Tibial nerve (tissue), 4 donors: ENCODE measurements around the gene NOL12. TPM values are rescaled to one million over a fixed set of nuclear protein-coding genes. Genes with fewer than 3 reads are reported as not detected.
"Not testable (repeated sequence)": the region's sequence is repeated elsewhere in the genome, so short reads cannot be mapped to it uniquely, and the experiment has no call there.

Source experiments
- DNase-seq, 2 donors: peaks; one replicate each; pipeline ENCODE4 v3.0.0-alpha.2; 2019; ENCODE audit warnings: low spot score in 2 of 2
- H3K27ac ChIP-seq, 4 donors: fragments of 200-600 bp; sonication (generic) in 3 of 4; one replicate each; pipeline ENCODE4 v1.5.1; 2017 to 2019; ENCODE audit warnings: mild to moderate bottlenecking in 1 of 4
- H3K27me3 ChIP-seq, 2 donors: fragments of 200-600 bp; sonication (generic) in 1 of 2; one replicate each; pipeline versions ENCODE4 v1.5.1 to v1.6.0; 2017 to 2019
- H3K36me3 ChIP-seq, 3 donors: fragments of 200-600 bp; sonication (generic); one replicate each; pipeline ENCODE4 v1.5.1; 2018 to 2019
- H3K4me1 ChIP-seq, 4 donors: fragments of 200-600 bp; sonication (generic) in 3 of 4; one replicate each; pipeline ENCODE4 v1.5.1; 2017 to 2019
- H3K4me3 ChIP-seq, 4 donors: fragments of 200-600 bp; sonication (generic) in 3 of 4; one replicate each; pipeline ENCODE4 v1.5.1; 2017 to 2019; ENCODE audit warnings: mild to moderate bottlenecking in 1 of 4, moderate library complexity in 1 of 4
- H3K9me3 ChIP-seq, 4 donors: fragments of 200-600 bp; sonication (generic) in 3 of 4; one replicate each; pipeline ENCODE4 v1.5.1; 2017 to 2019
- CTCF ChIP-seq, 5 experiments: fragments of 200-600 bp in 3 of 5; fragments of 450-650 bp in 2 of 5; sonication (generic) in 3 of 5; IDR thresholded peaks; one replicate each; pipeline ENCODE4 v1.5.1; 2016 to 2019; ENCODE audit warnings: antibody characterized with exemption in 5 of 5, mild to moderate bottlenecking in 3 of 5, moderate library complexity in 2 of 5
- EP300 ChIP-seq, 2 donors: sonication (generic); formaldehyde crosslinking; IDR thresholded peaks; one replicate each; pipeline ENCODE4 v1.6.1; 2017; ENCODE audit warnings: antibody characterized with exemption in 2 of 2, mild to moderate bottlenecking in 1 of 2
- POLR2A ChIP-seq, 2 donors: fragments of 450-650 bp; IDR thresholded peaks; one replicate each; pipeline ENCODE4 v1.6.1; 2017; ENCODE audit warnings: antibody characterized with exemption in 2 of 2, mild to moderate bottlenecking in 2 of 2, moderate library complexity in 2 of 2
- WGBS, 2 donors: methylation state at CpG; one replicate each; pipeline ENCODE4 v1.1.5; 2018; 5-methylcytosine and 5-hydroxymethylcytosine counted together
- total RNA-seq, 4 donors: library from RNA; depleted of rRNA; stranded (reverse); fragments of >200 nt; gene quantifications; one replicate each; pipeline ENCODE4 v1.1.0, GENCODE V29; 2016

The NOL12 gene
- total RNA-seq, 4 donors from 2014 or later, result 24.1 to 39.5 (median 31.2) TPM

- Histone ChIP-seq H3K36me3 (peaks cover 0 to 46% (median 15%) of the 10 kb centered on the region in 3 donors), H3K4me1 (peaks cover 0 to 13% (median 4%) of the 10 kb centered on the region in 4 donors), H3K9me3 (no peaks in the 10 kb centered on the region), H3K27ac (no peak overlapping the region), H3K27me3 (no peaks in the 10 kb centered on the region), H3K4me3 (no peak overlapping the region)
- DNase-seq, result no peak
- TF ChIP-seq POLR2A (IDR thresholded peaks at IDR 0.05), result no peak
- TF ChIP-seq EP300 (IDR thresholded peaks at IDR 0.05), result no peak
- no peak for TF ChIP-seq CTCF (IDR thresholded peaks at IDR 0.05)
- 93 to 96% methylated on average over 9 of the region's 9 CpGs for WGBS, 2 donors
These were observed 38.8 kb upstream of the NOL12 start for GRCh38 chr22:37647317-37647716.

- TF ChIP-seq EP300 (IDR thresholded peaks at IDR 0.05) (no peak), POLR2A (IDR thresholded peaks at IDR 0.05) (no peak), CTCF (IDR thresholded peaks at IDR 0.05) (no peak)
- 76 to 81% methylated on average over 9 of the region's 9 CpGs for WGBS, 2 donors
- no peaks in the 10 kb centered on the region for H3K9me3 ChIP-seq
- H3K4me3 ChIP-seq, result no peak overlapping the region
- peaks cover 0 to 50% (median 16%) of the 10 kb centered on the region in 3 donors for H3K36me3 ChIP-seq
- H3K27ac ChIP-seq, result no peak overlapping the region
- no peaks in the 10 kb centered on the region for H3K27me3 ChIP-seq
- no peak for DNase-seq
- H3K4me1 ChIP-seq, result peaks cover 0 to 10% (median 4%) of the 10 kb centered on the region in 4 donors
These were observed 38.2 kb upstream of the NOL12 start for GRCh38 chr22:37647928-37648327.

GRCh38 chr22:37650463-37651136, 35.5 kb upstream of the NOL12 start:
- H3K4me1 ChIP-seq, result peaks cover 0 to 6% (median 0%) of the 10 kb centered on the region in 4 donors
- no peak overlapping the region for H3K27ac ChIP-seq
- WGBS, 2 donors, result 95 to 96% methylated on average over 17 of the region's 17 CpGs
- H3K36me3 ChIP-seq, result peaks cover 0 to 55% (median 16%) of the 10 kb centered on the region in 3 donors
- no peaks in the 10 kb centered on the region for H3K27me3 ChIP-seq
- no peak for DNase-seq
- TF ChIP-seq CTCF (IDR thresholded peaks at IDR 0.05) (no peak), EP300 (IDR thresholded peaks at IDR 0.05) (no peak), POLR2A (IDR thresholded peaks at IDR 0.05) (no peak)
- no peak overlapping the region for H3K4me3 ChIP-seq
- no peaks in the 10 kb centered on the region for H3K9me3 ChIP-seq

GRCh38 chr22:37654563-37655251, 31.4 kb upstream of the NOL12 start:
- WGBS, 2 donors, result 65 to 76% methylated on average over 14 of the region's 14 CpGs
- H3K27ac ChIP-seq, result peak overlapping the region in 3 of 4 donors; percentile 55 to 73 (median 70)
- no peaks in the 10 kb centered on the region for H3K9me3 ChIP-seq
- peaks cover 0 to 21% (median 9%) of the 10 kb centered on the region in 4 donors for H3K4me1 ChIP-seq
- no peak for TF ChIP-seq EP300 (IDR thresholded peaks at IDR 0.05)
- no peak for TF ChIP-seq POLR2A (IDR thresholded peaks at IDR 0.05)
- TF ChIP-seq CTCF (IDR thresholded peaks at IDR 0.05), result no peak
- DNase-seq, result no peak
- H3K4me3 ChIP-seq, result no peak overlapping the region
- peaks cover 0 to 38% (median 16%) of the 10 kb centered on the region in 3 donors for H3K36me3 ChIP-seq
- H3K27me3 ChIP-seq, result no peaks in the 10 kb centered on the region

GRCh38 chr22:37655252-37655563, 30.9 kb upstream of the NOL12 start:
- Histone ChIP-seq H3K4me1 (peaks cover 0 to 26% (median 14%) of the 10 kb centered on the region in 4 donors), H3K27me3 (no peaks in the 10 kb centered on the region), H3K4me3 (no peak overlapping the region), H3K9me3 (no peaks in the 10 kb centered on the region), H3K27ac (peak overlapping the region in 3 of 4 donors; percentile 55 to 73 (median 70)), H3K36me3 (peaks cover 0 to 33% (median 16%) of the 10 kb centered on the region in 3 donors)
- DNase-seq, result no peak
- 89 to 91% methylated on average over 11 to 17 of the region's 17 CpGs for WGBS, 2 donors
- TF ChIP-seq POLR2A (IDR thresholded peaks at IDR 0.05), result no peak
- no peak for TF ChIP-seq EP300 (IDR thresholded peaks at IDR 0.05)
- TF ChIP-seq CTCF (IDR thresholded peaks at IDR 0.05), result no peak

- 85 to 95% methylated on average over 4 of the region's 4 CpGs for WGBS, 2 donors
- H3K4me3 ChIP-seq, H3K27me3 ChIP-seq, DNase-seq, H3K9me3 ChIP-seq: not testable (repeated sequence)
- Histone ChIP-seq H3K36me3 (peaks cover 0 to 20% (median 8%) of the 10 kb centered on the region in 3 donors), H3K27ac (peak overlapping the region in 1 of 4 donors; percentile 73), H3K4me1 (peaks cover 0 to 40% (median 22%) of the 10 kb centered on the region in 4 donors)
These were observed 29.6 kb upstream of the NOL12 start for GRCh38 chr22:37656583-37656982.
